ENCODE data around the gene RER1. TPM values are rescaled to one million over a fixed set of nuclear protein-coding genes. Genes with fewer than 3 reads are reported as not detected.

The RER1 gene
- total RNA-seq, 1 experiment from 2014 or later: 155 TPM

DNA sequence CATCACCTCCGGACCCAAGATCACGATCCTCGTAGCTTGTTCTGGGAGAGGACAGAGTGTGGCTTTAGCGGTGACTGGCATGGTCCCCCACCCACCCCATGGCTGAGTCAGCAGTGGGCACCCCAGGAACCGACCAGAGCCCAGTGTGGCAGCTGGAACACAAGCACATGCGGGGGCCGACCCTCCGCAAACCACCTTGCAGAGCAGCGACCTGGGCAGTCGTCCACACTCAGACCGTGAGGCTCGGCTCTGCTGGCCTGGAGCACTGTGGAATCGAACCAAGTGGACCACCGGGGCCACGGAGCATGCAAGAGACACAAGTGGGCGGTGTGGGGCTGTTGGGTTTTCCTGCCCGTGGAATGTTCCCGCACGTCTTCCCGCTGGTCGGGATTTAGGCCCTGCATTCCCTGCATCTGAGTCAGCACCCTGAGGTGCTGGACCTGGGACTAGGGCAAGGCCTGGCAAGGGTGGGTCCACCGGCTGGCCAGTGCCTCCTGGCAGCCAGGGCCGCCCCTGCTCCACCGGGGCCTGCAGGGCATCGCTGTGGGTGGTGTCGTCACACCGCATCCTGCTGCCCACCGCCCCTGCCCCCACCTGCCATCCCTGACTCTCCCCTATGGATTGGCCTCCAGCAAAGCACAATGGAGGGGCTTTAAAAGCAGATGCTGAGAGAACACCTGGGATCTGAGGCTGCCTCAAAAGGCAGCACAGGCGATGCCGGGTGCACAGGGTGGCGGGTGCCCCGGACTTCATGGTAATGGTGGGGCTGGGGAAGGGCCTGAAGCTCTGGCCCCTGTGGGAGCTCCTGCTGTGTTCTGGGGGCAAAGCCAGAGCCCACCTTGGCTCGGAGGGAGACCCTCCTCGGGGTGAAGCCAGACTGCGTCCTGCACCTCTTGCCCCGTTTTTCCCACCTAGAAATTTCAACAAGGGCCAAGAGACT lies 18.8 kb upstream of the RER1 start:
- Histone ChIP-seq H3K79me2 (ENCODE audit: insufficient read depth, low read length) (no peaks in the 10 kb centered on the region), H2AFZ (ENCODE audit: low read depth, low read length, poor library complexity, severe bottlenecking) (no peak overlapping the region), H3K27ac (ENCODE audit: low read depth, low read length) (no peak overlapping the region), H3K9me2 (ENCODE audit: insufficient read depth) (no peaks in the 10 kb centered on the region), H3K9ac (ENCODE audit: low read length) (no peak overlapping the region), H3K4me3 (replicated peaks in 1 of 2; ENCODE audit: low read depth in 1 of 2, low read length in 2 of 2) (no peak overlapping the region), H3K4me2 (ENCODE audit: low read length) (no peak overlapping the region), H3K9me3 (ENCODE audit: control insufficient read depth in 1 of 2, insufficient read depth in 1 of 2, low read depth in 1 of 2, low read length in 2 of 2) (no peaks in the 10 kb centered on the region), H3K36me3 (ENCODE audit: control insufficient read depth in 1 of 2, insufficient read depth in 2 of 2, low read length in 2 of 2) (no peaks in the 10 kb centered on the region), H3K27me3 (ENCODE audit: insufficient read depth, low read length) (no peaks in the 10 kb centered on the region), H4K20me1 (ENCODE audit: insufficient read depth) (no peaks in the 10 kb centered on the region), H3K4me1 (ENCODE audit: control insufficient read depth in 1 of 2, insufficient read depth in 2 of 2, low read length in 2 of 2) (peaks cover 0 to 7% of the 10 kb centered on the region in 2 experiments; a peak in 1 of 4 replicates)
- CTCF ChIA-PET: no interaction called here
- BruUV-seq (replicated peaks): no TSS peak
- RAD21 ChIA-PET (ENCODE audit: low non-redundant PET in 1 of 2, low total read pairs in 2 of 2, uncharacterized antibody in 2 of 2, unreplicated experiment in 2 of 2): no interaction called here
- DNase-seq (ENCODE audit: low read depth, low spot score) (no peak), ATAC-seq (no peak; the same call in 1 of the 2 replicates)
- TF ChIP-seq CBX3 (IDR thresholded peaks at IDR 0.05; ENCODE audit: low read depth): no peak
- no peak for TF ChIP-seq EZH2 (IDR thresholded peaks at IDR 0.05)
- no peak for TF ChIP-seq EZH2phosphoT487 (IDR thresholded peaks at IDR 0.05; ENCODE audit: borderline replicate concordance)
- intact Hi-C loops (cut with micrococcal nuclease): no loop called here
- POLR2A ChIA-PET: no interaction called here

DNA sequence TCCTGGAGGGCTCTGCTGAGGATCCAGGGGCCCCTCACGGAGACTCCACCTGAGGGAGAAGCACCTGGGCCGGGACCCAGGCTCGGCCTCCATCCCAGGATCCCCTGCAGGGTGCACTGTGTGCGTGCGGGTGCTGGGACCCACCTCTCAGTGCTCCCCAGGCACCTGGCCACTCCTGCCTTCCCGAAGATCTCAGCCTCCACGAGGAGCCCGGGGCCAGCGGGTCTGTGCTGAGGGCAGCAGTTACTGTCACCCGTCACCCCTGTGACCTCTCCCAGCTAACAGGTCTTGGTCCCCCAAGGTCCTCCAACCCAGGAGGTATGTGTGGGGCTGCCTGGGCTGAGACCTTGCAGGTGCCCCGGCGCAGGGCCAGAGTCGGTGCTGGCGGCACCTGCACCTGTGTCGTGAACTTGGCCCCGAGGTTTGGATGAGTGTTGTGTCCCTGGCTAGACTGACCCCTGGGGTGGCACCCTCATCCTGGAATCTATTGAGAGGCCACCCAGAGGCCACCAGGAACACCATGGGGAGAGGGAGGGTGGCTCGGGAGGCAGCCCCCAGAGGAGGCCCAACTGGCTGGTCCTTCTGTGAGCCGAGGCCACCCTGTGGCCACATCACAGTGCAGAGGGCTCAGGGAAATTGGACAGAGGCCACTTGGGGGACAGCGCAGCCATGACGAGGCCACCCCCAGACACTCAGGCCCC lies 17.9 kb upstream of the RER1 start:
- CTCF ChIA-PET: no interaction called here
- H3K9ac ChIP-seq (ENCODE audit: low read length): no peak overlapping the region
- H3K27me3 ChIP-seq (ENCODE audit: insufficient read depth, low read length): no peaks in the 10 kb centered on the region
- no peaks in the 10 kb centered on the region for H3K9me3 ChIP-seq (ENCODE audit: control insufficient read depth in 1 of 2, insufficient read depth in 1 of 2, low read depth in 1 of 2, low read length in 2 of 2)
- ATAC-seq (no peak), DNase-seq (ENCODE audit: low read depth, low spot score) (no peak)
- H4K20me1 ChIP-seq (ENCODE audit: insufficient read depth): no peaks in the 10 kb centered on the region
- no peak overlapping the region for H3K4me3 ChIP-seq (replicated peaks in 1 of 2; ENCODE audit: low read depth in 1 of 2, low read length in 2 of 2)
- H3K27ac ChIP-seq (ENCODE audit: low read depth, low read length): no peak overlapping the region
- no TSS peak for BruUV-seq (replicated peaks)
- no peaks in the 10 kb centered on the region for H3K79me2 ChIP-seq (ENCODE audit: insufficient read depth, low read length)
- TF ChIP-seq POLR2AphosphoS5 (IDR thresholded peaks at IDR 0.05; ENCODE audit: low read depth, low read length): no peak
- TF ChIP-seq TCF7L2 (IDR thresholded peaks at IDR 0.05; ENCODE audit: borderline replicate concordance, extremely low read depth, insufficient read depth, insufficient read length): no peak
- TF ChIP-seq RAD21 (IDR thresholded peaks at IDR 0.05; ENCODE audit: low read depth): no peak
- TF ChIP-seq EZH2 (IDR thresholded peaks at IDR 0.05): no peak
- no peak for TF ChIP-seq YY1 (IDR thresholded peaks at IDR 0.05; ENCODE audit: extremely low read depth, insufficient replicate concordance, low read depth, low read length)
- no peak for TF ChIP-seq EGR1 (IDR thresholded peaks at IDR 0.05; ENCODE audit: low read depth)
- TF ChIP-seq, protein P1, sequence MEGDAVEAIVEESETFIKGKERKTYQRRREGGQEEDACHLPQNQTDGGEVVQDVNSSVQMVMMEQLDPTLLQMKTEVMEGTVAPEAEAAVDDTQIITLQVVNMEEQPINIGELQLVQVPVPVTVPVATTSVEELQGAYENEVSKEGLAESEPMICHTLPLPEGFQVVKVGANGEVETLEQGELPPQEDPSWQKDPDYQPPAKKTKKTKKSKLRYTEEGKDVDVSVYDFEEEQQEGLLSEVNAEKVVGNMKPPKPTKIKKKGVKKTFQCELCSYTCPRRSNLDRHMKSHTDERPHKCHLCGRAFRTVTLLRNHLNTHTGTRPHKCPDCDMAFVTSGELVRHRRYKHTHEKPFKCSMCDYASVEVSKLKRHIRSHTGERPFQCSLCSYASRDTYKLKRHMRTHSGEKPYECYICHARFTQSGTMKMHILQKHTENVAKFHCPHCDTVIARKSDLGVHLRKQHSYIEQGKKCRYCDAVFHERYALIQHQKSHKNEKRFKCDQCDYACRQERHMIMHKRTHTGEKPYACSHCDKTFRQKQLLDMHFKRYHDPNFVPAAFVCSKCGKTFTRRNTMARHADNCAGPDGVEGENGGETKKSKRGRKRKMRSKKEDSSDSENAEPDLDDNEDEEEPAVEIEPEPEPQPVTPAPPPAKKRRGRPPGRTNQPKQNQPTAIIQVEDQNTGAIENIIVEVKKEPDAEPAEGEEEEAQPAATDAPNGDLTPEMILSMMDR (IDR thresholded peaks at IDR 0.05 in 2 of 3, conservative IDR thresholded peaks at IDR 0.05 in 1 of 3; ENCODE audit: borderline replicate concordance in 1 of 3, insufficient read depth in 1 of 3, low read depth in 2 of 3, low read length in 2 of 3): no peak
- no peak for TF ChIP-seq FOSL1 (IDR thresholded peaks at IDR 0.05; ENCODE audit: low read depth)
- no peak for TF ChIP-seq POLR2A (IDR thresholded peaks at IDR 0.05; ENCODE audit: borderline replicate concordance, extremely low read depth, insufficient read depth, insufficient read length)
- TF ChIP-seq, protein P2, sequence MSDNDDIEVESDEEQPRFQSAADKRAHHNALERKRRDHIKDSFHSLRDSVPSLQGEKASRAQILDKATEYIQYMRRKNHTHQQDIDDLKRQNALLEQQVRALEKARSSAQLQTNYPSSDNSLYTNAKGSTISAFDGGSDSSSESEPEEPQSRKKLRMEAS (IDR thresholded peaks at IDR 0.05): no peak
- TF ChIP-seq EZH2phosphoT487 (IDR thresholded peaks at IDR 0.05; ENCODE audit: borderline replicate concordance): no peak
- no peak for TF ChIP-seq ZFX (IDR thresholded peaks at IDR 0.05)
- no peak for TF ChIP-seq ZNF274 (IDR thresholded peaks at IDR 0.05; ENCODE audit: low read depth, low read length)
- intact Hi-C loops (cut with micrococcal nuclease): no loop called here
- peaks cover 0 to 7% of the 10 kb centered on the region in 2 experiments; a peak in 1 of 4 replicates for H3K4me1 ChIP-seq (ENCODE audit: control insufficient read depth in 1 of 2, insufficient read depth in 2 of 2, low read length in 2 of 2)
- H2AFZ ChIP-seq (ENCODE audit: low read depth, low read length, poor library complexity, severe bottlenecking): no peak overlapping the region
- POLR2A ChIA-PET: no interaction called here
- no peaks in the 10 kb centered on the region for H3K36me3 ChIP-seq (ENCODE audit: control insufficient read depth in 1 of 2, insufficient read depth in 2 of 2, low read length in 2 of 2)
- H3K9me2 ChIP-seq (ENCODE audit: insufficient read depth): no peaks in the 10 kb centered on the region
- H3K4me2 ChIP-seq (ENCODE audit: low read length): no peak overlapping the region
- RAD21 ChIA-PET (ENCODE audit: low non-redundant PET in 1 of 2, low total read pairs in 2 of 2, uncharacterized antibody in 2 of 2, unreplicated experiment in 2 of 2): no interaction called here
